ENCODE measurements around the gene FARP1.

Gene FARP1

DNA sequence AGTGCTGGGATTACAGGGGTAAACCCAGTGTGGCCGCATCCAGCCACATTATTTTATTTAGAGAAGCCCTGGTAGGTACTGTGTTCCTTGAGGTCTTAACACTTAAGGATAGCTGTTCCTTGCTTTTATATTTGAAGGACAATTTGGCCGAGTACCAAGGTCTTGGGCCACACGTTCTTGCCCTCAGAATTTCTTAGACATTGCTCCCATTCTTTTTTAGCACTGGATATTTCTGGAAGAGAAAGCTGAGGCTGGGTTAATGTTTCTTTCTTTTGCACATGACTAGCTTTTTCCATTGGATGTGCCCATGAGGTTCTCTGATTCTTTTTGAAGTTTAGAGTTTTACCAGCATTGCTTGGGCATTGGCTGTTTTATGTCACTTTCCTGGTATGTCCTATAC lies 39.7 kb downstream of the FARP1 start:
- H3K4me1 ChIP-seq (ENCODE audit: control insufficient read depth, insufficient read depth, low read length), result peaks cover 4% of the 10 kb centered on the region
- H3K9ac ChIP-seq (ENCODE audit: low read length), result no peak overlapping the region
- H3K27me3 ChIP-seq (ENCODE audit: control insufficient read depth, insufficient read depth, low read length), result no peaks in the 10 kb centered on the region
- no peak overlapping the region for H3K4me3 ChIP-seq (ENCODE audit: low read length)
- H3K9me3 ChIP-seq (ENCODE audit: control insufficient read depth, low read length), result no peaks in the 10 kb centered on the region
- no peaks in the 10 kb centered on the region for H3K36me3 ChIP-seq (ENCODE audit: control insufficient read depth, insufficient read depth, low read length)

DNA sequence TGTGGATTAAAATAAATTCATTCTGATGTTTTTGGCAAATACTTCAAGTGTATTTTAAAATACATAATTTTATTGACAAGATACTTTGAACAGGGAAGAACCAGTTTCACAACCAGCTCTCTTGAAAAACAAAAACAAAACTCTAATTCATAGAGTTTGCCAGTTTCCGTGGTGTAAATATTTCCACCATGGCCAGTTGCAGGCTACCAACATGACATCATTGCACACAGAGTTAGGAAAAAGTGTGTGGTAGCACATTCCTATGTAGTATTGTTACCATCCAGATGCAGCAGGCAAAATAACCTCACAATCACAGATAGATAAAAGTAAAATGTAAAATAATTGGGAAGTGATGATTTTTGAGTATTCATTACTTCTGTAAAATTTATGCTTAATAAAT lies 41.9 kb downstream of the FARP1 start:
- H3K4me3 ChIP-seq (ENCODE audit: low read length), result no peak overlapping the region
- no peaks in the 10 kb centered on the region for H3K36me3 ChIP-seq (ENCODE audit: control insufficient read depth, insufficient read depth, low read length)
- no peak overlapping the region for H3K9ac ChIP-seq (ENCODE audit: low read length)
- no peaks in the 10 kb centered on the region for H3K9me3 ChIP-seq (ENCODE audit: control insufficient read depth, low read length)
- no peaks in the 10 kb centered on the region for H3K4me1 ChIP-seq (ENCODE audit: control insufficient read depth, insufficient read depth, low read length)
- no peaks in the 10 kb centered on the region for H3K27me3 ChIP-seq (ENCODE audit: control insufficient read depth, insufficient read depth, low read length)

DNA sequence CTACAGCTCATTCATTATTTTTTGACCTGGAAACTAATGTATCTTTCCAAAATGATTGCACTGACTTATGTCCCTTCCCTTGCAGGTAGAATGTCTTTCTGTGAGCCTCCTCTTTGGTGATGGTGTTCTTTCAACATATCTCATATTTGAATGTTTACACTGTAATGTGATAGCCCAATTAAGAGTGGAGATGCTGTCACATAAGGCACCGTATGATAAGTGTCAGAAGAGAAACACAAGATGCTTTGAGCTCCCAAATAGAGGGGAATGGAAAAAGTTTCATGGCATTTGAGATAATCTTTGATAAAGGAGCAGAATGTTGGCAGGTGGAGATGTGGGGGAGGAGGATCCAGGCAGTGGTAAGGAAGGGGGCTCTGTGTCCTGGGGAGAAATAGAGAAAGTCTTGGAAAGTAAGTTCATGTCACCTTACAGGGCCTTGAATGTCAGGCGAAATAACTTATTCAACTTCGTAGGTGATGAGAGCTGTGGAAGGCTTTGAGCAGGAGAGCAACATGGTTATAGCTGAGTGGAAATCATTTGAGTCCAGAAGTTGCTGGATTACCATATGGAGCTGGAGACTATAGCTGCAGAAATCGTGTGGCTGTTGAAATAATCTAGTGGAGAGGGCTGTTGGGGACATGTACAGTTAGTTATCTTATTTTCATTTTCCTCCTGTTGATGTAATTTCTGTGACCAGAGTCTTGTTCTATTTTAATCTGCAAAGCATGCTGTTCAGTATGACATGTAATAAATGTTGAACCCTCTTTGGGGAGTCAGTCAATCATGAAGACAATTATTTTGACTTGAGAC lies 44.5 kb downstream of the FARP1 start:
- Histone ChIP-seq H3K9ac (ENCODE audit: low read length) (no peak overlapping the region), H3K4me1 (ENCODE audit: control insufficient read depth, insufficient read depth, low read length) (no peaks in the 10 kb centered on the region), H3K4me3 (ENCODE audit: low read length) (no peak overlapping the region), H3K9me3 (ENCODE audit: control insufficient read depth, low read length) (no peaks in the 10 kb centered on the region), H3K36me3 (ENCODE audit: control insufficient read depth, insufficient read depth, low read length) (no peaks in the 10 kb centered on the region), H3K27me3 (ENCODE audit: control insufficient read depth, insufficient read depth, low read length) (no peaks in the 10 kb centered on the region)

DNA sequence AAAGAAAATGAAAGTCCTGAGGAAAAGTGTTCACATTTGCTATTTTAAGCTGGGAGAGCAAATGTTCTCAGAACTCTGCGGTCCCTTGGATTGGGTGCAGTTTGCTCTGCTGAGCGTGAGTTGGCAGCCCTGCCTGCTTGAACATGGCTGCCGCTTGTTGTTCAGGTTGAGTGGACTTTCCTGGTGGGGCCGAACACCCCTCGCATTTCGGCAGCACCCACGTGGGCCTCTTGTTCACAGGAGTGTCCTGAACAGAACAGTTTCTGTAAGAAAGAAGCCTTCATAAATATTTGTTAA lies 45.0 kb downstream of the FARP1 start:
- Histone ChIP-seq H3K9ac (ENCODE audit: low read length) (no peak overlapping the region), H3K9me3 (ENCODE audit: control insufficient read depth, low read length) (no peaks in the 10 kb centered on the region), H3K4me3 (ENCODE audit: low read length) (no peak overlapping the region), H3K36me3 (ENCODE audit: control insufficient read depth, insufficient read depth, low read length) (no peaks in the 10 kb centered on the region), H3K4me1 (ENCODE audit: control insufficient read depth, insufficient read depth, low read length) (no peaks in the 10 kb centered on the region), H3K27me3 (ENCODE audit: control insufficient read depth, insufficient read depth, low read length) (no peaks in the 10 kb centered on the region)

DNA sequence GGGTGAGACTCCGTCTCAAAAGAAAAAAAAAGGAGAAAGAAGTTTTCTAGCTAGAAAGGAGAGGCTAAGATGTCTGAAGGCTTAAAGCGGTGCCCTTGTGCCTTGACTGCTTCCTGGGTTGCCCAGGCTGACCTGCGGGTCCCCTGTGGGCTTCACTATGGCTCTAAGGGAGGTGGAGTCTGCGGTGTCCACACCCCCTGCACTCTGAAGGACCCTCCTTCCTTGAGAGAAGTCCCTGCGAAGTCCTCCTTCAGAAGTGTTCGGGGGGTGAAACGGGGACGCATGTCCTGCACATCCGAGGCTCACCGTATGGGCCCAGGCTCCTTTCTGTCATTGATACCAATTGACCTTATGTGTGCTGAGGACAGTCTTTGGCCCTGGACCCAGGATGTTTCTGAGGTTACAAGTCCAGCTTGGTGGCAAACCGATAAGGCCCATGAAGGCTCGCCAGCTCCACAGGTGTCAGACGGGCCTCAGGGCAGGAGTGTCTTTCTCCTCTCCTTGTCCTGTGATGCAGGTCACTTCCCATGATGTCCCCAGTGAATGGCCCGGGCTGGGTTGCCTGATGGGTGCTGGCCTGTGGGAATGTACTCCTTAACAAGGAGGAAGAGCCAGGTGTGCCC lies 45.8 kb downstream of the FARP1 start:
- Histone ChIP-seq H3K9me3 (ENCODE audit: control insufficient read depth, low read length) (no peaks in the 10 kb centered on the region), H3K9ac (ENCODE audit: low read length) (no peak overlapping the region), H3K27me3 (ENCODE audit: control insufficient read depth, insufficient read depth, low read length) (no peaks in the 10 kb centered on the region), H3K4me1 (ENCODE audit: control insufficient read depth, insufficient read depth, low read length) (no peaks in the 10 kb centered on the region), H3K36me3 (ENCODE audit: control insufficient read depth, insufficient read depth, low read length) (no peaks in the 10 kb centered on the region), H3K4me3 (ENCODE audit: low read length) (no peak overlapping the region)

- H3K36me3 ChIP-seq (ENCODE audit: control insufficient read depth, insufficient read depth, low read length), result no peaks in the 10 kb centered on the region
- H3K9me3 ChIP-seq (ENCODE audit: control insufficient read depth, low read length), result no peaks in the 10 kb centered on the region
- H3K4me3 ChIP-seq (ENCODE audit: low read length), result no peak overlapping the region
- no peaks in the 10 kb centered on the region for H3K4me1 ChIP-seq (ENCODE audit: control insufficient read depth, insufficient read depth, low read length)
- no peaks in the 10 kb centered on the region for H3K27me3 ChIP-seq (ENCODE audit: control insufficient read depth, insufficient read depth, low read length)
- no peak overlapping the region for H3K9ac ChIP-seq (ENCODE audit: low read length)
Measured at GRCh38 chr13:98189841-98190505, 47.1 kb downstream of the FARP1 start.

DNA sequence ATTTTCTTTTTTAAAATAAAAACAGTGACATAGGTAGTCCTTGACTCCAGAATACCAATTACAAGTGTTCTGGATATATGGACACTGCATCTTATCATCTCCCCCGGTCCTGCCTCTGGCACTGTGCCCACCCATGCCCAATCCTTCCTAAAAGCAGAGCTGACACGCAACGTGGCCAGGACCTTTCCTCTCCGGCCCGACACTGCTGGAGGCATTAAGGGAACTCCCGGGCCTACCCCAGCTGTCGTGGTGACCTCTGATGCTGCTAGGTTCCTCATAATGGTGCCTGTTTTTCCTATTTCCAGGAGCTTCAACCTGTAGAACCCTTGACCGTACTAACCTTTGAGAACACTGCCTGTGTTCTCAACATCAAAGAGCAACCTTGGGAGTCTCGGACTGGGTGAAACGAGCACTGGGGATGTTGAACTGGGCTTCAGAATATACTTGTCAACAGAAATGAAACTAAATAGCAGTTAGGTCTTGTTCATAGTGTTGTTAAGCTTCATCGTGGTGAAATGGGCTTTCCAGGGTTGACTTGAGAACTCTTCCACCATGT lies 48.1 kb downstream of the FARP1 start:
- Histone ChIP-seq H3K9me3 (ENCODE audit: control insufficient read depth, low read length) (no peaks in the 10 kb centered on the region), H3K4me3 (ENCODE audit: low read length) (no peak overlapping the region), H3K9ac (ENCODE audit: low read length) (no peak overlapping the region), H3K4me1 (ENCODE audit: control insufficient read depth, insufficient read depth, low read length) (no peaks in the 10 kb centered on the region), H3K27me3 (ENCODE audit: control insufficient read depth, insufficient read depth, low read length) (no peaks in the 10 kb centered on the region), H3K36me3 (ENCODE audit: control insufficient read depth, insufficient read depth, low read length) (no peaks in the 10 kb centered on the region)

- H3K9ac ChIP-seq (ENCODE audit: low read length), result no peak overlapping the region
- H3K4me3 ChIP-seq (ENCODE audit: low read length), result no peak overlapping the region
- H3K9me3 ChIP-seq (ENCODE audit: control insufficient read depth, low read length), result no peaks in the 10 kb centered on the region
- H3K27me3 ChIP-seq (ENCODE audit: control insufficient read depth, insufficient read depth, low read length), result no peaks in the 10 kb centered on the region
- no peaks in the 10 kb centered on the region for H3K4me1 ChIP-seq (ENCODE audit: control insufficient read depth, insufficient read depth, low read length)
- no peaks in the 10 kb centered on the region for H3K36me3 ChIP-seq (ENCODE audit: control insufficient read depth, insufficient read depth, low read length)
Measured at GRCh38 chr13:98192008-98192407, 49.1 kb downstream of the FARP1 start.

GRCh38 chr13:98195054-98195791 lies 52.3 kb downstream of the FARP1 start:
- Histone ChIP-seq H3K9me3 (ENCODE audit: control insufficient read depth, low read length) (no peaks in the 10 kb centered on the region), H3K4me3 (ENCODE audit: low read length) (no peak overlapping the region), H3K27me3 (ENCODE audit: control insufficient read depth, insufficient read depth, low read length) (no peaks in the 10 kb centered on the region), H3K9ac (ENCODE audit: low read length) (no peak overlapping the region), H3K36me3 (ENCODE audit: control insufficient read depth, insufficient read depth, low read length) (no peaks in the 10 kb centered on the region), H3K4me1 (ENCODE audit: control insufficient read depth, insufficient read depth, low read length) (peaks cover 12% of the 10 kb centered on the region)

DNA sequence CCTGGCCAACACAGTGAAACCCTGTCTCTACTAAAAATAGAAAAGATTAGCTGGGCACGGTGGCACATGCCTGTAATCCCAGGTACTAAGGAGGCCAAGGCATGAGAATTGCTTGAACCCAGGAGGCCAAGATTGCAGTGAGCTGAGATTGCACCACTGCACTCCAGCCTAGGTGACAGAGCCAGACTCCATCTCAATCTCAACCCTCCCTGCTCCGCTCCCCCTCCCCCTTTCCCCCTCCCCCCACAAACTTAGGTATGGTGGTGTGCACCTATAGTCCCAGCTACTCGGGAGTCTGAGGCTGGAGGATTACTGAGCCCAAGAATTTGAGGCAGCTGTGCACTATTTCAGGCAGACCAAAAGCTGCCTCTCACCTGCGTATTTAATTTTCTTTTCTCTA lies 55.8 kb downstream of the FARP1 start:
- H3K4me3 ChIP-seq (ENCODE audit: low read length), result no peak overlapping the region
- H3K4me1 ChIP-seq (ENCODE audit: control insufficient read depth, insufficient read depth, low read length), result peaks cover 19% of the 10 kb centered on the region
- H3K36me3 ChIP-seq (ENCODE audit: control insufficient read depth, insufficient read depth, low read length), result no peaks in the 10 kb centered on the region
- H3K9me3 ChIP-seq (ENCODE audit: control insufficient read depth, low read length), result no peaks in the 10 kb centered on the region
- no peaks in the 10 kb centered on the region for H3K27me3 ChIP-seq (ENCODE audit: control insufficient read depth, insufficient read depth, low read length)
- no peak overlapping the region for H3K9ac ChIP-seq (ENCODE audit: low read length)

DNA sequence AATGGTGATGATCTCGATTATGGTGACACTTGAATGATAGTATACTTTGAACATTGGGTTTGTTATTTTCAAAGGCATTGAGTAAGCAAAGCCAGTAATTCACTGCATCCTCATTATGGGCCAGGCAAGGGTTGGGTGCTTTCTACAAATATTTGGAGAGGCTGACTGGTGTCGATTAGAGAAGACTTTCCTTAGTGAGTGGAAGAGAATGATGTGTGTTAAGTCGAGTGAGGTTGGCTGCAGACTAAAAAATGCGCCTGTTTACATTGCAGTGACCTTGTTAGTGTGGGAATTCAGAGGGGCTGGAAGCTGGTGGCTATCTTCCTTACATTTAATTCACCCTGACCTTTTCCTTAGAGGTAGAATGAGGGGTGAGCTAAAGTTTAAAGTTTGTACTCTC lies 56.6 kb downstream of the FARP1 start:
- H3K4me3 ChIP-seq (ENCODE audit: low read length), result no peak overlapping the region
- no peaks in the 10 kb centered on the region for H3K36me3 ChIP-seq (ENCODE audit: control insufficient read depth, insufficient read depth, low read length)
- peaks cover 19% of the 10 kb centered on the region for H3K4me1 ChIP-seq (ENCODE audit: control insufficient read depth, insufficient read depth, low read length)
- no peaks in the 10 kb centered on the region for H3K27me3 ChIP-seq (ENCODE audit: control insufficient read depth, insufficient read depth, low read length)
- H3K9ac ChIP-seq (ENCODE audit: low read length), result no peak overlapping the region
- H3K9me3 ChIP-seq (ENCODE audit: control insufficient read depth, low read length), result no peaks in the 10 kb centered on the region

Data from mucosa of stomach (tissue), 1 donor.